HL-60 (cell line): ENCODE data around the gene EPN3.

Experiments used
- DNase-seq, 2 experiments: peaks; one replicate each; pipeline ENCODE4 v3.0.0-alpha.2; 2010 to 2020; ENCODE audit warnings: low read depth in 1 of 2, low spot score in 1 of 2
- H3K27ac ChIP-seq: fragments of 250-450 bp; sonication (Bioruptor Pico); replicated peaks from 2 replicates; pipeline ENCODE4 v1.5.1; 2020; ENCODE audit warnings: mild to moderate bottlenecking, moderate library complexity
- H3K27me3 ChIP-seq: fragments of 250-450 bp; sonication (Bioruptor Pico); 2 replicates; pipeline ENCODE4 v1.5.1; 2021; ENCODE audit warnings: mild to moderate bottlenecking, moderate library complexity; ENCODE audit not compliant: insufficient read depth, poor library complexity, severe bottlenecking
- H3K4me3 ChIP-seq: replicated peaks from 2 replicates; pipeline ENCODE4 v1.5.1; 2011; ENCODE audit warnings: mild to moderate bottlenecking, control low read depth, low read length; ENCODE audit not compliant: insufficient read depth
- GABPA ChIP-seq: IDR thresholded peaks from 2 replicates; pipeline ENCODE4 v1.6.1; 2012; ENCODE audit warnings: low read depth
- POLR2AphosphoS5 ChIP-seq: IDR thresholded peaks from 2 replicates; pipeline ENCODE4 v1.6.1; 2012; ENCODE audit warnings: low read depth
- SPI1 ChIP-seq: IDR thresholded peaks from 2 replicates; pipeline ENCODE4 v1.6.1; 2012; ENCODE audit warnings: low read depth, mild to moderate bottlenecking, borderline replicate concordance
- TF ChIP-seq, protein P1 (sequence below): IDR thresholded peaks from 2 replicates; pipeline ENCODE4 v1.6.1; 2012; ENCODE audit warnings: low read depth; ENCODE audit not compliant: insufficient replicate concordance
- TF ChIP-seq, protein P2 (sequence below): IDR thresholded peaks from one replicate; pipeline ENCODE4 v1.5.1; 2011; ENCODE audit warnings: low read length, control low read depth, inconsistent platforms; ENCODE audit not compliant: insufficient read depth

EPN3 gene

DNA sequence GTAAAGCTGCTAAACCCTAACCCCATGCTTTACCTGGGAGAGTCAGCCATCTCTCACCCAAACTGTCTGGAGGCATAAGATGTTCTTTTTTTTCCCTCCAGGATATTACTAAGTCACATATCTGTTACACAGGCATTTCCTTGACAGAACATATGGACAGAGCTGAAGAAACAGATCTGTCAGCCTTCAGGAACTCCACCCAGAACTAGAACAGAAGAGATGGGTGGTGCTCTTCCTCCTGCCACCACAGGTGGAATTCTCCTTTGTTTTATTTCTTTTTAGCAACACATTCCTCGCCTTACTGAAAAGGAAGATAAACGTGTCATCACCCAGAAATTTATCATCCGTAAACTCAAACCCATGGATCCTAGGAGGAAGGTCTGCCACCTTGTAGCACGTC lies 15.5 kb upstream of the EPN3 start:
- no peak for DNase-seq
- no peak for TF ChIP-seq SPI1
- TF ChIP-seq, protein P1, sequence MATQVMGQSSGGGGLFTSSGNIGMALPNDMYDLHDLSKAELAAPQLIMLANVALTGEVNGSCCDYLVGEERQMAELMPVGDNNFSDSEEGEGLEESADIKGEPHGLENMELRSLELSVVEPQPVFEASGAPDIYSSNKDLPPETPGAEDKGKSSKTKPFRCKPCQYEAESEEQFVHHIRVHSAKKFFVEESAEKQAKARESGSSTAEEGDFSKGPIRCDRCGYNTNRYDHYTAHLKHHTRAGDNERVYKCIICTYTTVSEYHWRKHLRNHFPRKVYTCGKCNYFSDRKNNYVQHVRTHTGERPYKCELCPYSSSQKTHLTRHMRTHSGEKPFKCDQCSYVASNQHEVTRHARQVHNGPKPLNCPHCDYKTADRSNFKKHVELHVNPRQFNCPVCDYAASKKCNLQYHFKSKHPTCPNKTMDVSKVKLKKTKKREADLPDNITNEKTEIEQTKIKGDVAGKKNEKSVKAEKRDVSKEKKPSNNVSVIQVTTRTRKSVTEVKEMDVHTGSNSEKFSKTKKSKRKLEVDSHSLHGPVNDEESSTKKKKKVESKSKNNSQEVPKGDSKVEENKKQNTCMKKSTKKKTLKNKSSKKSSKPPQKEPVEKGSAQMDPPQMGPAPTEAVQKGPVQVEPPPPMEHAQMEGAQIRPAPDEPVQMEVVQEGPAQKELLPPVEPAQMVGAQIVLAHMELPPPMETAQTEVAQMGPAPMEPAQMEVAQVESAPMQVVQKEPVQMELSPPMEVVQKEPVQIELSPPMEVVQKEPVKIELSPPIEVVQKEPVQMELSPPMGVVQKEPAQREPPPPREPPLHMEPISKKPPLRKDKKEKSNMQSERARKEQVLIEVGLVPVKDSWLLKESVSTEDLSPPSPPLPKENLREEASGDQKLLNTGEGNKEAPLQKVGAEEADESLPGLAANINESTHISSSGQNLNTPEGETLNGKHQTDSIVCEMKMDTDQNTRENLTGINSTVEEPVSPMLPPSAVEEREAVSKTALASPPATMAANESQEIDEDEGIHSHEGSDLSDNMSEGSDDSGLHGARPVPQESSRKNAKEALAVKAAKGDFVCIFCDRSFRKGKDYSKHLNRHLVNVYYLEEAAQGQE: no peak
- no peak for TF ChIP-seq POLR2AphosphoS5
- TF ChIP-seq, protein P2, sequence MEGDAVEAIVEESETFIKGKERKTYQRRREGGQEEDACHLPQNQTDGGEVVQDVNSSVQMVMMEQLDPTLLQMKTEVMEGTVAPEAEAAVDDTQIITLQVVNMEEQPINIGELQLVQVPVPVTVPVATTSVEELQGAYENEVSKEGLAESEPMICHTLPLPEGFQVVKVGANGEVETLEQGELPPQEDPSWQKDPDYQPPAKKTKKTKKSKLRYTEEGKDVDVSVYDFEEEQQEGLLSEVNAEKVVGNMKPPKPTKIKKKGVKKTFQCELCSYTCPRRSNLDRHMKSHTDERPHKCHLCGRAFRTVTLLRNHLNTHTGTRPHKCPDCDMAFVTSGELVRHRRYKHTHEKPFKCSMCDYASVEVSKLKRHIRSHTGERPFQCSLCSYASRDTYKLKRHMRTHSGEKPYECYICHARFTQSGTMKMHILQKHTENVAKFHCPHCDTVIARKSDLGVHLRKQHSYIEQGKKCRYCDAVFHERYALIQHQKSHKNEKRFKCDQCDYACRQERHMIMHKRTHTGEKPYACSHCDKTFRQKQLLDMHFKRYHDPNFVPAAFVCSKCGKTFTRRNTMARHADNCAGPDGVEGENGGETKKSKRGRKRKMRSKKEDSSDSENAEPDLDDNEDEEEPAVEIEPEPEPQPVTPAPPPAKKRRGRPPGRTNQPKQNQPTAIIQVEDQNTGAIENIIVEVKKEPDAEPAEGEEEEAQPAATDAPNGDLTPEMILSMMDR: no peak
- no peak for TF ChIP-seq GABPA
- H3K27ac ChIP-seq: no peak overlapping the region
- no peak overlapping the region for H3K4me3 ChIP-seq
- no peaks in the 10 kb centered on the region for H3K27me3 ChIP-seq

DNA sequence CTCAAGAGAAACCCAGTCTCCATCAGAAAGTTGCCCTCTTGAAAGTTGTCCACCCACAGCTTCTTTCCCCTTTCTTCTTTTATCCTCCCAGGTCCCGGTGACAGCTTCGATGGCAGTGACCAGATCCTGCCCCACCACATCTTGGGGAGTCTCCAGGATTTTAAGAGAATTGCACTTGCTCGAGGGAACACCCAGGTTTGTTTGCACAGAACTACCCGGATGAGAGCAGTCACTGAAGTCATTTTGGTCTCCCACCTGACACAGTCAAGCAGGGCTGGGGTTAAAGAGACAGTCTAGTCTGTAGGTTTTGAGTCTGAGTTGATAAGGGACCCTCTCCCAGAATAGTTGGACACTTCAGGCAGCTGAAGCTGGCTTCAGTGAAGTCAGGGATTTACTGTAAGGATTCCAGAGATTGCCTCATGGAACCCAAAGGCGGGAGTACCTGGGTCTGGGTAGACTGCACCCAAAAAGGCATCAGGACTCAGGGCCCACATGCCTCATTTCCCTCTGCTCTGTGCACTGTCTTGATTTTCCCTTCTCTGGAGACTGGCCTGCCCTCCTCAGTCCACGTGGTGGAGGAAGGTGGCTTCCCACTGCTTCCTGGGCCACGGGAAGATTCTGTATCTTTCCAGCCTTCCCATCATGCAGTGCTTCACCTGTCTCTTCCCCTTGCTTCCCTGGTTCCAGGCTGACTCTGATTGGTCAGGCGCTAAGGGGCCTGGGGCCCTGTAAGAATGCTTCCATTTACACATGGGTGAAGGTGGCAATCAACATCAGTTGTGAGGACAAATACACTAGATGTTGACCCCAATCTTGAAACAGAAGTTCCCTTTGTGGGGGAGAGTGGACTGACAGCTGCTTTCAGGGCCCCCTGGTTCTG lies 14.8 kb upstream of the EPN3 start:
- Histone ChIP-seq H3K27me3 (no peaks in the 10 kb centered on the region), H3K27ac (no peak overlapping the region), H3K4me3 (no peak overlapping the region)
- DNase-seq: no peak
- TF ChIP-seq POLR2AphosphoS5: no peak
- TF ChIP-seq, protein P2: no peak
- TF ChIP-seq SPI1: no peak
- TF ChIP-seq, protein P1: no peak
- no peak for TF ChIP-seq GABPA

DNA sequence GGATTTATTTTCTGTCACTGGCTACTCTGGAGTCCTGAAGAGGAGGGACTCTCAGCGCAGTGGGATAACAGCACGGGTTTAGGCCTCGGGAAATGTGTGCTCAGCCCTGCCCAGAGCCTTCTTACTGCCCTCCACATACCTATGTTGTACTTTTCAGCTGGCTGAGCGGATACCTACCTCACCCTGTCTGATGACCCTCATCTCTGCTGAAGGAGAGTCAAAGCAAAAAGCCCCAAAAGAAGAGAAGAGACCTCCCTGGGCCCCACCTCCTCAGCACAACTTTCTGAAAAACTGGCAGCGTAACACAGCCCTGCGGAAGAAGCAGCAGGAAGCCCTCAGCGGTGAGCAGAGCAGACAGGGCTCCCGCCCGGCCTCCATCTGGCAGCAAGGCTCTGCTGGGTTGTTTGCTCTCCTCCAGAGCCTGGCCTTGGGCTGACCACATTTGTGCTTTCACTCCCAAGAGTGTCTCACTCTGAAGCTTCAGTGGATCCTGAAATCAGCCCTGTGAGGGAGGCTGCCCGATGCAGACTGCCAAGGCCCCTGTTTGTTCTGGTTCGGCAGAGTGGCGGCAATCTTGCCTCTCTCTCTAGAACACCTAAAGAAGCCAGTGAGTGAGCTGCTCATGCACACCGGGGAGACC lies 14.0 kb upstream of the EPN3 start:
- TF ChIP-seq GABPA (no peak), POLR2AphosphoS5 (no peak), SPI1 (no peak)
- TF ChIP-seq, protein P2: no peak
- TF ChIP-seq, protein P1: no peak
- no peak for DNase-seq
- no peak overlapping the region for H3K4me3 ChIP-seq
- no peaks in the 10 kb centered on the region for H3K27me3 ChIP-seq
- H3K27ac ChIP-seq: no peak overlapping the region
